Measurements from ENCODE around the gene ARHGAP4.

DNA sequence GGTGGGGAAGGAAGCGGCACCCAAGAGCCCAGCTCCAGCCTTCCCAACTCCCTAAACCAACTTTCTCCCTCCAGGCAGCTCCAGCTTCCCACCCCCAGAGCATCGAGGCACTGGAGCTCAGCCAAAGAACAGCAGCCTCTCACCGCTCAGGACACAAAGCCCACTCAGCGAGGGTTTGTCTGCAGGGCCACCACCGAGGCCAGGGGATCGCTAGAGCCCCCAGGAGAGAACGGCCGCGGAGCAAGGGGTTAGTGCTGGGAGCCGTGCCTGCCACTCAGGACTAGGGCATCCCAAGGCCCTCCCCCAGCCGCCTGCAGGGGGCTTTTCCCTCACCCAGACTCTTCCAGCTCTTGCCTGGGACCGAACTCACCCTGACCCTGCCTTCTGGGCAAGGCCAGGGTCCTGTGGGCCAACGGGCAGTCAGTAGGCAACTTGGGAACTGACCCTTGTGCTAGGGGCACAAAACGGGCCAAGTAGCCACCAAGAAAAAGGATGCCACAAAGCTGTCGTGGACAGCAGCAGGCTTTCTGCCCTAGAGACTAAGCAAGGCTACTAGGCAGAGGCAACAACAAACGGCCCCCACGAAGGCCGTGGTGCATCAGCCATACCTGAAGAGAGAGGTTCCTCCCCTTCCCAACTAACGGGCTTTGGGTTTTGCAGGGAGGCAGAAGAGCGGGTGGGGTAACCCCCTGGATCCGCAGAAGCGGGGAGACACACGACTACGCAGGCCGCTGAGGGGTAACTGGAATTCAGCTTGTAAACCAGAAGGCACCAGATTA lies 43.2 kb upstream of the ARHGAP4 start:
- TF ChIP-seq POLR2AphosphoS5 (IDR thresholded peaks at IDR 0.05; ENCODE audit: borderline replicate concordance, low read depth, low read length) = no peak
- no peak for TF ChIP-seq EZH2 (IDR thresholded peaks at IDR 0.05)
- TF ChIP-seq FOXP2 (optimal IDR thresholded peaks at IDR 0.05; ENCODE audit: control extremely low read depth, extremely low read length, insufficient read depth) = no peak
